Liver (tissue), 3 donors: Measurements from ENCODE around the gene MLLT3.

Experiments used
- CTCF ChIP-seq: fragments of 150-350 bp; IDR thresholded peaks from 2 replicates; pipeline ENCODE4 v1.5.1; 2017; ENCODE audit warnings: improper control_type of control experiment, low read depth, low read length; ENCODE audit not compliant: missing input control
- TAF1 ChIP-seq: conservative IDR thresholded peaks from 2 replicates; pipeline ENCODE4 v1.6.1; 2016; ENCODE audit warnings: antibody characterized with exemption, mild to moderate bottlenecking
- ZBTB33 ChIP-seq: IDR thresholded peaks from 2 replicates; pipeline ENCODE4 v1.6.1; 2016; ENCODE audit warnings: antibody characterized with exemption
- donor health status: healthy.
- donor health status: healthy.

- TF ChIP-seq TAF1 (no peak), ZBTB33 (no peak), CTCF (no peak)
Observed at GRCh38 chr9:20335668-20336332, 286.5 kb downstream of the MLLT3 start.
